ENCODE measurements around the gene SAMD4A. TPM values are rescaled to one million over a fixed set of nuclear protein-coding genes. Genes with fewer than 3 reads are reported as not detected.

SAMD4A gene
- total RNA-seq, 4 donors from 2014 or later: 7.9 to 18.7 (median 14.4) TPM

- no peak overlapping the region for H3K4me3 ChIP-seq (ENCODE audit: low read depth, poor library complexity, severe bottlenecking)
- TF ChIP-seq CTCF (IDR thresholded peaks at IDR 0.05) (no peak), POLR2A (IDR thresholded peaks at IDR 0.05) (no peak)
- intact Hi-C loops (cut with DNase I; ENCODE audit: low total_unique reads): loop anchor here (10.0 kb wide), 1 partner anchor 125 kb away; the partner anchor contains the start of gene SAMD4A
- 88 to 100% methylated on average over 1 of the region's 1 CpG for WGBS, 2 donors
- no peak for DNase-seq (ENCODE audit: low spot score in 2 of 2)
Observed at GRCh38 chr14:54689928-54690327, 123.0 kb downstream of the SAMD4A start.

- TF ChIP-seq POLR2A (IDR thresholded peaks at IDR 0.05): no peak
- no peak for TF ChIP-seq CTCF (IDR thresholded peaks at IDR 0.05)
- intact Hi-C loops (cut with DNase I; ENCODE audit: low total_unique reads): loop anchor here (10.0 kb wide), 1 partner anchor 126 kb away; the partner anchor contains the start of gene SAMD4A
- DNase-seq (ENCODE audit: low spot score in 2 of 2): no peak
- H3K4me3 ChIP-seq (ENCODE audit: low read depth, poor library complexity, severe bottlenecking): no peak overlapping the region
- WGBS, 2 donors: 96 to 98% methylated on average over 2 of the region's 2 CpGs
Observed at GRCh38 chr14:54690887-54691286, 124.0 kb downstream of the SAMD4A start.

- DNase-seq (ENCODE audit: low spot score in 2 of 2): peak; percentile 71 to 94
- intact Hi-C loops (cut with DNase I; ENCODE audit: low total_unique reads): loop anchor here (10.0 kb wide), 1 partner anchor 127 kb away; the partner anchor contains the start of gene SAMD4A
- TF ChIP-seq POLR2A (IDR thresholded peaks at IDR 0.05) (no peak), CTCF (IDR thresholded peaks at IDR 0.05) (peak in 1 of 3 donors; percentile 43)
- H3K4me3 ChIP-seq (ENCODE audit: low read depth, poor library complexity, severe bottlenecking): no peak overlapping the region
- 41 to 46% methylated on average over 5 of the region's 5 CpGs for WGBS, 2 donors
Observed at GRCh38 chr14:54691525-54692283, 124.8 kb downstream of the SAMD4A start.

- intact Hi-C loops (cut with DNase I; ENCODE audit: low total_unique reads): loop anchor here (10.0 kb wide), 1 partner anchor 128 kb away; the partner anchor contains the start of gene SAMD4A
Observed at GRCh38 chr14:54692284-54692772, 125.4 kb downstream of the SAMD4A start.

GRCh38 chr14:54693761-54694160 is 126.8 kb downstream of the SAMD4A start:
- no peak overlapping the region for H3K4me3 ChIP-seq (ENCODE audit: low read depth, poor library complexity, severe bottlenecking)
- WGBS, 2 donors: 93 to 96% methylated on average over 4 of the region's 4 CpGs
- TF ChIP-seq POLR2A (IDR thresholded peaks at IDR 0.05): no peak
- TF ChIP-seq CTCF (IDR thresholded peaks at IDR 0.05): no peak
- DNase-seq (ENCODE audit: low spot score in 2 of 2): no peak
- intact Hi-C loops (cut with DNase I; ENCODE audit: low total_unique reads): loop anchor here (10.0 kb wide), 1 partner anchor 129 kb away; the partner anchor contains the start of gene SAMD4A

More at GRCh38 chr14:54692284-54692772, 125.4 kb downstream of the SAMD4A start:
- WGBS, 2 donors: 78 to 79% methylated on average over 6 of the region's 6 CpGs
- TF ChIP-seq POLR2A (IDR thresholded peaks at IDR 0.05): no peak
- DNase-seq (ENCODE audit: low spot score in 2 of 2): no peak
- H3K4me3 ChIP-seq (ENCODE audit: low read depth, poor library complexity, severe bottlenecking): no peak overlapping the region

- DNase-seq (ENCODE audit: low spot score in 2 of 2): no peak
- no peak overlapping the region for H3K4me3 ChIP-seq (ENCODE audit: low read depth, poor library complexity, severe bottlenecking)
- intact Hi-C loops (cut with DNase I; ENCODE audit: low total_unique reads): loop anchor here (10.0 kb wide), 1 partner anchor 130 kb away; the partner anchor contains the start of gene SAMD4A
- 90 to 100% methylated on average over 1 of the region's 1 CpG for WGBS, 2 donors
- no peak for TF ChIP-seq POLR2A (IDR thresholded peaks at IDR 0.05)
- no peak for TF ChIP-seq CTCF (IDR thresholded peaks at IDR 0.05)
Observed at GRCh38 chr14:54695196-54695595, 128.3 kb downstream of the SAMD4A start.

Measured in lower leg skin (tissue), 4 donors.